ENCODE results near the gene OBI1.

- TF ChIP-seq CTCF (IDR thresholded peaks at IDR 0.05; ENCODE audit: low read depth, low read length), result no peak
- TF ChIP-seq EZH2phosphoT487 (IDR thresholded peaks at IDR 0.05; ENCODE audit: low read depth), result no peak
These were observed 27.9 kb downstream of the OBI1 start for GRCh38 chr13:78631077-78631476.

Data from OCI-LY3 (cell line).